ENCODE data around the gene GPATCH1.
"Not testable (repeated sequence)": the region's sequence is repeated elsewhere in the genome, so short reads cannot be mapped to it uniquely, and the experiment has no call there.

GPATCH1 gene

DNA sequence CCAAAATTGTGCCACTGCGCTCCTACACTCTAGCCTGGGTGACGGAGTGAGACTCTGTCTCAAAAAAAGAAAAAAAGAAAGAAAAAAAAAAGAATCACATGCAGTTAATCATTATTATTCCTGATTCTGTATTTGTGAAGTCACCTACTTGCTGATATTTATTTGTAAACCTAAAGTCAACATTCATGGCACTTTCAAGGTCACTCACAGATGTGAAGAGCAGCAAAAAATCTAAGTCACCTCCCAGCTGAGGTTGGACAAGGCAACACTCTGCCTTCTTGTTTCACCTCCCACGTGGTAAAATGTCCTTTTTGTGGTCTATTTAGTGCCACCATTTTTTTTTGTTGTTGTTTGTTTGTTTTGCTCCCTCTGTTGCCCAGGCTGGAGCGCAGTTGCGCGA lies 77.4 kb downstream of the GPATCH1 start:
- no peak for DNase-seq (ENCODE audit: low spot score)

- DNase-seq (ENCODE audit: low spot score) = no peak
Observed at GRCh38 chr19:33159149-33159548, 78.2 kb downstream of the GPATCH1 start.

- DNase-seq (ENCODE audit: low spot score) = no peak
Observed at GRCh38 chr19:33159893-33160292, 78.9 kb downstream of the GPATCH1 start.

DNA sequence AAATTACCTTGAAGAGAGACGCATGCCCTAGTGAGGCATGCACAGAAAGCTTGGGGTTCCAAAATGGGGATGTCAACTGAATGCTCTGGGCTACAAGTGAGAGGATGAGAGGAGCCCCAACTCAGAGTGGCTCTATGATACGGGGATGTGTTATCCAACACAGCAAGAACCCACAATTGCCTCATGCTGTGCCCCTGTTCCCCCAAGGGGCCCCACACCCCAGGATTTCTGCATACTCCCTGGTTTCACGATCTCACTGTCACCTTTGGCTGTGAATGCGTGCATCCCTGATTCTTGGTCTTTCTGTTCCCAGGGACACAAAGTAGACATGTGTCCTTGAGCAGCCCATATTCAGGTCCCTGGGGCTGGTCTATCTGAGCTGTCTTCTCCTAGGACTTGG lies 80.2 kb downstream of the GPATCH1 start:
- no peak for DNase-seq (ENCODE audit: low spot score)

GRCh38 chr19:33163481-33163880 lies 82.5 kb downstream of the GPATCH1 start:
- no peak for DNase-seq (ENCODE audit: low spot score)

- DNase-seq (ENCODE audit: low spot score) = not testable (repeated sequence)
Observed at GRCh38 chr19:33166037-33166436, 85.1 kb downstream of the GPATCH1 start.

- no peak for DNase-seq (ENCODE audit: low spot score)
Observed at GRCh38 chr19:33167438-33167837, 86.5 kb downstream of the GPATCH1 start.

DNA sequence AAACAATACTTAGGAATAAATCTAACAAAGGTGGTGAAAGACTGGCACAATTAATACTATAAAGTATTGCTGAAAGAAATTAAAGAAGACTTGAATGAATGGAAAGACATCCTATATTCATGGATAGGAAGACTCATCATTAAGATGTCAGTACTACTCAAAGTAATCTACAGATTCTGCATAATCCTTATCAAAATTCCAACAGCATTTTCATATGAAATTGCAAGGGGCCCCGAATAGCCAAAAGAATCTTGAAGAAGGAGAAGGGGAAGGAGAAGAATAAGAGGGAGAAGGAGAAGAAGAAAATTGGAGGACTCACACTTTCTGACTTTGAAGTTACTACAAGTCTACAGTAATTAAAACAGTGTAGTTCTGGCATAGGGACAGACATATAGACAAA lies 87.5 kb downstream of the GPATCH1 start:
- DNase-seq (ENCODE audit: low spot score) = no peak

DNA sequence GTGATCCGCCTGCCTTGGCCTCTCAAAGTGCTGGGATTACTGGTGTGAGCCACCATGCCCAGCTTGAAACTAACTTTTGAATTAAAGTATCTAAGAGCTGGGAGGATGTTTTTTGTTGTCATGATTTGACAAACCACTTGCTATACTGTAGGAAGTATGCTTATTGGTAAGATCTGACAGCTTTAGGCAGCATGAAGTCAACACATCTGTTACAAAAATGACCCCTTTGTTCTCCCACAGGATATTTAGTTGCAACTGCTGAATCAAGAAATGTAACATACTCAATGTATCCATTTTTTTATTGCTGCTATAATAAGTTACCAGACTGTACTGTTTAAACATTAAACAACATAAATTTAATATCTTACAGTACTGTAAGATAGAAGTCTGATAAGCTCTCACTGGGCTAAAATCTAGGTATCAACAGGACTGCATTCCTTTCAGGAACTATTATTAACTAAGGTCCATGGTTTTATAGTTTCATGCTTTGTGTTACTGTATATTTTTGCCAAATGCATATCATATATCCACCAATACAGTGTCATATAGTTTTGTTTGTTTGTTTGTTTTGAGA lies 90.3 kb downstream of the GPATCH1 start:
- DNase-seq (ENCODE audit: low spot score) = no peak

- DNase-seq (ENCODE audit: low spot score) = no peak
Observed at GRCh38 chr19:33171916-33172359, 91.0 kb downstream of the GPATCH1 start.

DNA sequence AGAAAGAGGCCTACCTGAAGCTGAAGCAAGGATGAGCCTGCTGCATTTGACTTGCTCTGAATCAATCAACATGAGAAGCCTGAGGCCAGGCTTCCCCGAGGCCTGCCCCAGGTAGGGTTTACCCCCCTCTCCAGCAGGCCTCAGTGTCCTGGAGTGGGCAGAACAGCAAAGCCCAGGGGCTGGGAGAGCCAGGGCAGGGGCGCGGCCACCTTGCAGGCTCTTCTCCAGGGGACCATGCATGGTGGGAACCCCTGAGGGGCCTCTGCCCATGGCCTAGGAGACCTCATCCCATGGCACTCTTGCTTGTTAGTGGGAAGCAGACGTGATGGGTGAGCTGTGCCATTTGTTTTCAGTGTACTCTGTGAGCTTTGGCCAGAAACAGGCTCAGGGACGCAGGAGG lies 93.2 kb downstream of the GPATCH1 start:
- DNase-seq (ENCODE audit: low spot score) = no peak

DNA sequence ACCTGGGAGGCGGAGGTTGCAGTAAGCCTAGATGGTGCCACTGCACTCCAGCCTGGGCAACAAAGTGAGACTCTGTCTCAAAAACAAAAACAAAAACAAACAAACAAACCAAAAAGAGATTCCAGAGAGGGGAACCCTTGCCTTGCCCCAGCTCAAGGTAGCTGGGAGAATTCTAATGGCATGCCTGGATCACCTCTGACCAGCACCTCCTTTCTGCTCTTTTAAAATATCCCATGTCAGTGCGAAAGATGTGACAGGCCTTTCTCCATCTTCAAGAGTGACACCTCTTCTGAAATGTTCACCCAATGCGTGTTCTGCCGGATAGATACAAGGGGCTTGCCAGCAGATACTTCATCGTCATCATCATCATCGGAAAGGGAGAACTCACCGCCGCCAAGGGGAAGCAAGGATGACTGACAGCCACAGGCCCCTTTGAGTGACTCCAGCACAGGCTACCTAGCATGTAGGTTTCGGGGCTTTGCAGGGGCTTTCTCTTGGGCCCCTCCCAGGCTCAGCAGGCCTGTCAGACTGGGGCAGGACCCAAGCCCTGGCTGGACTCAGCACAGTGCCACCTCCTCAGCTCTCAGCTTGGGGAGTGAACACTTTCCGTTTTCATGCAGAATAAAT lies 94.3 kb downstream of the GPATCH1 start:
- no peak for DNase-seq (ENCODE audit: low spot score)

- peak; percentile 47 for DNase-seq (ENCODE audit: low spot score)
Observed at GRCh38 chr19:33175886-33176669, 95.1 kb downstream of the GPATCH1 start.

DNA sequence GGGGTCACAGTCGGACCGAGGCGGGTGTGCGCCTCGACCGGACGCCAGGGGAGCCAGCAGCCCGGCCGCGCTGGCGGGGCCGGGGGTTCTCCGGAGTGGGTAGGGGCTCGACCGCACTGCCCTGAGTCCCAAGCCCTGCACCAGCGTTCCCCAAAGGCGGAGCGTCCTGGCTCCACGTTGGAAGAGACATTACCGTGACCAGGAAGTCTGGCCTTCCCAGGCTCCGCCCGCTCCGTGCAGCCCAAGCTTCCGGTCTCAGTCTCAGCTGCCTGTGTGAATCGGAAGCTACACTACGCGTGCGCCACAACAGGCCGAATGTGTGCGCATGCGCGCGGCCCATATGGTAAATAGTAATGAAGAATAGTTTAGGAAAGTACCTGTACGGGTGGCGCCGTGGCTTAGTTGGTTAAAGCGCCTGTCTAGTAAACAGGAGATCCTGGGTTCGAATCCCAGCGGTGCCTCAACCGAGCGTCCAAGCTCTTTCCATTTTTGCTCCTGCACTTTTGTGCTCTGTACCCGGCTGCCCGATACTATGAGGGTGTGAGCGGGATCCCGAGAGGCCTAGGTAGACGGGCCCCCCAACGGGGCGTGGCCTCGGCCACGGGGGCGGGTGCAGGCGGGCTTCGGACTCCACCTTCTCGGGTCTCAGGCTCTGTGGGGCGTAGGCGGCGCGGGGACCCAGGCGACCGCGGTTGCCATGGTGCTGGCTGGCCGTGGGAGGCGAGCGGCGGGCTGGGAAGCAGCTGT lies 95.9 kb downstream of the GPATCH1 start:
- peak; percentile 98 for DNase-seq (ENCODE audit: low spot score)

- DNase-seq (ENCODE audit: low spot score) = peak; percentile 67
Observed at GRCh38 chr19:33177417-33177979, 96.5 kb downstream of the GPATCH1 start.
